Measurements from ENCODE around the gene SERINC2. TPM values are rescaled to one million over a fixed set of nuclear protein-coding genes. Genes with fewer than 3 reads are reported as not detected.

The SERINC2 gene
- total and polyA plus RNA-seq, 4 donors: 0.89 to 8.9 (median 5.5) TPM

DNA sequence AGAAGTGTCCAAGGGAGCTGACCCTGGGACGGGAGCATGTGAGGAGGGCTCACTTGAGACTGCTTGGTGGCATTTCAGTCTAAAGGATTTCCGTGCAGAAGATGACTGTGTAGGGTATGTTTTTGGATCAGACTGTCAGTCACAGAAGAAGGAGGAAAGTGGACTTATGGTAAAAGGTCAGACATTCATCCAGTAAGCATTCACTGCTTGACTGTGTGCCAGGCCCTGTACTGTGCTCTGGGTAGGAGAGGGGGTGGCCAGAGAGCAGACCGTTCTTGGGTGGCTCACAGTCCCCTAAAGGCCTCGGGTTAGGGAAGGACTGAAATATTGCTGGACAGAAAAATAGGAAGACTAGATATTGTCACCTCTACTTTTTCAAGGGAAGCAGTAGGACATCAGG lies 2.1 kb upstream of the SERINC2 start:
- Histone ChIP-seq H3K27me3 (ENCODE audit: control insufficient read depth, insufficient read depth, low read length) (peaks cover 16% of the 10 kb centered on the region), H3K4me1 (ENCODE audit: control insufficient read depth, insufficient read depth, low read length) (peaks cover 22% of the 10 kb centered on the region), H3K36me3 (ENCODE audit: control insufficient read depth, insufficient read depth, low read length) (no peaks in the 10 kb centered on the region), H3K4me3 (ENCODE audit: low read depth, low read length) (no peak overlapping the region), H3K27ac (ENCODE audit: low read depth, low read length) (no peak overlapping the region), H3K9me3 (ENCODE audit: control insufficient read depth, insufficient read depth, low read length) (no peaks in the 10 kb centered on the region)
- WGBS (ENCODE audit: insufficient coverage): 76% methylated on average over 4 of the region's 4 CpGs
- DNase-seq (ENCODE audit: low read depth in 4 of 6, low spot score in 6 of 6): no peak

DNA sequence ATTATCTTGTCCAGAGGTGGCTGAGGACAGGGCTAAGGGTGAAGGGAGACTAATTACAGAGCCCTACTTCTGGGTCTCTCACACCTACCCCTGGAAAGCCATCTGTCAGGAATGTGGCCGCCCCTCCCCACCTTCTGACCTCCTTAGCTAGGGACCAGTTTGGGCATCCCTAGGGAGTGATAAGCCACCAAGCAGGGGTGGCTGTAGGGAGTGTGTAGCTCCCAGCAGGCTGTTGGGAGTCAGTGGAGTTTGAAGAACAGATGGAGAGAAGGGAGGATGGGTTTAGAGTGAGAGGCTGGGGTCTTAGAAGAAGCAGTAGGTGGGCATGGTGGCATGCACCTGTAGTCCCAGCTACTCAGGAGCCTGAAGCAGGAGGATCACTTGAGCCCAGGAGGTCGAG lies 808 bp upstream of the SERINC2 start:
- H3K27ac ChIP-seq (ENCODE audit: low read depth, low read length): no peak overlapping the region
- H3K36me3 ChIP-seq (ENCODE audit: control insufficient read depth, insufficient read depth, low read length): no peaks in the 10 kb centered on the region
- no peak overlapping the region for H3K4me3 ChIP-seq (ENCODE audit: low read depth, low read length)
- H3K27me3 ChIP-seq (ENCODE audit: control insufficient read depth, insufficient read depth, low read length): peaks cover 16% of the 10 kb centered on the region
- 54% methylated on average over 1 of the region's 2 CpGs for WGBS (ENCODE audit: insufficient coverage)
- no peaks in the 10 kb centered on the region for H3K9me3 ChIP-seq (ENCODE audit: control insufficient read depth, insufficient read depth, low read length)
- H3K4me1 ChIP-seq (ENCODE audit: control insufficient read depth, insufficient read depth, low read length): peaks cover 22% of the 10 kb centered on the region
- peak in 1 of 6 donors; percentile 26 for DNase-seq (ENCODE audit: low read depth in 4 of 6, low spot score in 6 of 6)

DNA sequence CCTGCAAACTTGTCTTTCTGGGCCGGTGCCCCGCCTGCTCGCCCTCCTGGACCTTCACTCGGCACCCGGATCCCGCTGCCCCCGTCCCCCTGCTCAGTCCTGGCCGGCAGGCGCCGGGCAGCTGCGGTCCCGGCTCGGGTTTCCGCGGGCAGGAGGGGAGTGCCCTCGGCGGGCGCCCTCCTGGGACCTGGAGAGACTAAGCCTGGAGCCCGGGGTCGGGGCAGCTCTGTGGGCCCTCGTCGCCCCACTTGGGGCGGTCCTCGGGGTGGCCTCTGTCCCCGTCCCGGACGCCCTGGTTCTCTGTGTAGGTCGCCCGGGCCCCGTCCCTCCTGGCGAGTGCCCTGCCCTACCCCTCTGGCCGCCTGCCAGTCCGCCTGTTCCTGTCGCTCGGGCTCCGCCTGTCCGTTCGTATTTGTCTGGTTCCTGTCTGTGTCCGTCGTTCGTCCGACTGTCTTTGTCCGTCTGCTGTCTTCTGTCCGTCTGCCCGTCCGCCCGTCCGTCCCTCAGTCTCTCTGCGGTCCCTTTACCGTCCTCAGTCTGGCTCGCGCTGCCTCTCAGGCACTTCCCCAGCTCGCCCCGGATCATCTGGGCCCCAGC lies 490 bp downstream of the SERINC2 start:
- WGBS (ENCODE audit: insufficient coverage): under 1% methylated on average over 54 of the region's 54 CpGs
- peak in 2 of 6 donors; percentile 72 to 77 for DNase-seq (ENCODE audit: low read depth in 4 of 6, low spot score in 6 of 6)
- H3K9me3 ChIP-seq (ENCODE audit: control insufficient read depth, insufficient read depth, low read length): no peaks in the 10 kb centered on the region
- peaks cover 16% of the 10 kb centered on the region for H3K27me3 ChIP-seq (ENCODE audit: control insufficient read depth, insufficient read depth, low read length)
- peaks cover 22% of the 10 kb centered on the region for H3K4me1 ChIP-seq (ENCODE audit: control insufficient read depth, insufficient read depth, low read length)
- peak overlapping the region; percentile 40 for H3K27ac ChIP-seq (ENCODE audit: low read depth, low read length)
- H3K4me3 ChIP-seq (ENCODE audit: low read depth, low read length): peak overlapping the region; percentile 43
- no peaks in the 10 kb centered on the region for H3K36me3 ChIP-seq (ENCODE audit: control insufficient read depth, insufficient read depth, low read length)

DNA sequence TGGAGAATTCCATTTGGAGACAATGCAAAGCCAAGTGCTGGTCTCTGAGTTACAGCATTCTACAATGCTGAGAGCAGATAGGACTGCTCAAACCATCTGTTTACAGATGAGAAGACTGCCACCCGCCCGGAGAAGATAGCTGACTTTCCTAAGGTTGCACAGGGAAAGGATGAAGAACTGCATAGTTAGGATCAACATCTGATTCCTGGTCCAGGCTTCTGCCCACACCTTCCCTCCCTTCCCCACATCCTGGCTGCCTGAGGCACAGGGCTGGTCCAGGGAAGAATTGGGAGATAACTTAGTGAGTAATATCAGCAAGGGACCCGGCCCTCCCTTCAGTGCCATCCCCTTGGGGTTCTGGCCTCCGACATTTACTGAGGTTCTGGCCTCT lies 2.0 kb downstream of the SERINC2 start:
- no peak for DNase-seq (ENCODE audit: low read depth in 4 of 6, low spot score in 6 of 6)
- Histone ChIP-seq H3K27ac (ENCODE audit: low read depth, low read length) (no peak overlapping the region), H3K27me3 (ENCODE audit: control insufficient read depth, insufficient read depth, low read length) (peaks cover 16% of the 10 kb centered on the region), H3K4me3 (ENCODE audit: low read depth, low read length) (no peak overlapping the region), H3K36me3 (ENCODE audit: control insufficient read depth, insufficient read depth, low read length) (no peaks in the 10 kb centered on the region), H3K4me1 (ENCODE audit: control insufficient read depth, insufficient read depth, low read length) (peaks cover 22% of the 10 kb centered on the region), H3K9me3 (ENCODE audit: control insufficient read depth, insufficient read depth, low read length) (no peaks in the 10 kb centered on the region)
- WGBS (ENCODE audit: insufficient coverage): 100% methylated on average over 1 of the region's 4 CpGs

DNA sequence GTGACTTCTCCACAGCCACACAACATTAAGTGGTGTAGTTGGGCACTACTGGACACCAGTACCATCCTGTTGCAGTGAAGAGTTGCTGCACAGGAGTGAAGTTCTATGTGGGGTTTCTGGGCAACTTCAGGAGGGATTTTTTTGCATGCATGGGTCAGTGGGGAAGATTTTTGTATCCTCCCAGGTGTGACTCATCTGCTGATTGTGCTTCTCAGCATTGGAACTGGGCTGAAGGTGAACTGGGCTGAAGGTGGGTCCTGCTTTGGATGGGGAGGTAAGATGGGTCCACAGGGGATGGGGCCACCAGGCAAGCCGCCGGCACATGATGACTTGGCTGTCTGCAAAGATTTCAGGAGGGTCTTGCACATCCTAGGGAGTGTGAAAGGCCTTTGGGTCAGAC lies 2.6 kb downstream of the SERINC2 start:
- Histone ChIP-seq H3K4me3 (ENCODE audit: low read depth, low read length) (no peak overlapping the region), H3K4me1 (ENCODE audit: control insufficient read depth, insufficient read depth, low read length) (peaks cover 22% of the 10 kb centered on the region), H3K27ac (ENCODE audit: low read depth, low read length) (no peak overlapping the region), H3K9me3 (ENCODE audit: control insufficient read depth, insufficient read depth, low read length) (no peaks in the 10 kb centered on the region), H3K27me3 (ENCODE audit: control insufficient read depth, insufficient read depth, low read length) (peaks cover 16% of the 10 kb centered on the region), H3K36me3 (ENCODE audit: control insufficient read depth, insufficient read depth, low read length) (no peaks in the 10 kb centered on the region)
- no peak for DNase-seq (ENCODE audit: low read depth in 4 of 6, low spot score in 6 of 6)
- 97% methylated on average over 2 of the region's 2 CpGs for WGBS (ENCODE audit: insufficient coverage)

DNA sequence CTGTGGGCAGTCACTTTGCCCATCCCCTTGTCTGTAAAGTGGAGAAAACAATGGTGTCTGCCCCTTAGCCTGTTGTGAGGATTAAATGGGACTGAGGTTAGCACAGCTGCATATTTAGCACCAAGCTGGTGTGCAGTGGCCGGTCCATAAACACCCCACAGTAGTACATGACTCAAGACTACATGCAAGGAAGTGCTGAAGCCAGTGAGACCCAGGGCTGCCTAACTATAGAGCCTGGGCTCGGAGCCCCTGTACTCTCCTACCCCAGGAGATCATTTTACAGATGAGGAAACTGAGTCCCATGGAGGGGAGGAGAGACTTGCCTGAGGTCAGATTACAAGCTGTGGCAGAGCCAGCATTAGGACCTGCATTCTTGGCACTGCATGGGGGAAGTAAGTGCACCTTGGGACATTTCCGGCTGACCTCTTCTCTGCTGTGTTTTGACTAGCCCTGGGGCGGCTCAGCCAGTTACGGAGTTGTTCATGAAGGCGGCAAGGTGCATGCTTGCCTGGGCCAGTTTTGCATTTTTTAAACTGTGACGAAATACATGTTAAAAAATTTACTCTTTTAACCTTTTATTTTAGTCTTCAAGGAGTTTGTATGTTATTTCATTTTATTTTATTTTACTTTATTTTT lies 3.2 kb downstream of the SERINC2 start:
- Histone ChIP-seq H3K27ac (ENCODE audit: low read depth, low read length) (no peak overlapping the region), H3K4me3 (ENCODE audit: low read depth, low read length) (no peak overlapping the region), H3K36me3 (ENCODE audit: control insufficient read depth, insufficient read depth, low read length) (no peaks in the 10 kb centered on the region), H3K9me3 (ENCODE audit: control insufficient read depth, insufficient read depth, low read length) (no peaks in the 10 kb centered on the region), H3K4me1 (ENCODE audit: control insufficient read depth, insufficient read depth, low read length) (peaks cover 22% of the 10 kb centered on the region), H3K27me3 (ENCODE audit: control insufficient read depth, insufficient read depth, low read length) (peaks cover 16% of the 10 kb centered on the region)
- DNase-seq (ENCODE audit: low read depth in 4 of 6, low spot score in 6 of 6): no peak
- 92% methylated on average over 2 of the region's 7 CpGs for WGBS (ENCODE audit: insufficient coverage)

DNA sequence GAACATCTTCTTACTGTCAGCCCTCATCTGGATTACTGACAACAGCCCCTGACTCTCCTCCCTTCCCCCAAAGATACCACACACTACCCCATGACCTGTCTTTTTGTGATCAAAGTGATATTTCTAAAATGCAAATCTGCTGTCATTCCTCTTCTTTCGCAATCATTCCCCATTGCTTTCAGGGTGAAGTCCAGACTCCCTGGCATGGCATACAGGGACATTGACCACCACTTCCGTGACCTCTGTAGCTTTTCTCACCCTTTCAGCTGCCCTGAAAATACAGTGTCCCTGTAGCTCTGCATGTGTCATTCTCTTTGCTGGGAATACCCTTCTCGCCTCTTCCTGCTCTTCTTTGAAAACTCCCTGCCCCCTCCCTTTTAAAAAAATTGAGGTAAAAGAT lies 4.1 kb downstream of the SERINC2 start:
- 91% methylated on average over 2 of the region's 3 CpGs for WGBS (ENCODE audit: insufficient coverage)
- Histone ChIP-seq H3K4me3 (ENCODE audit: low read depth, low read length) (no peak overlapping the region), H3K9me3 (ENCODE audit: control insufficient read depth, insufficient read depth, low read length) (no peaks in the 10 kb centered on the region), H3K27ac (ENCODE audit: low read depth, low read length) (no peak overlapping the region), H3K4me1 (ENCODE audit: control insufficient read depth, insufficient read depth, low read length) (peaks cover 22% of the 10 kb centered on the region), H3K27me3 (ENCODE audit: control insufficient read depth, insufficient read depth, low read length) (peaks cover 13% of the 10 kb centered on the region), H3K36me3 (ENCODE audit: control insufficient read depth, insufficient read depth, low read length) (no peaks in the 10 kb centered on the region)
- DNase-seq (ENCODE audit: low read depth in 4 of 6, low spot score in 6 of 6): no peak

DNA sequence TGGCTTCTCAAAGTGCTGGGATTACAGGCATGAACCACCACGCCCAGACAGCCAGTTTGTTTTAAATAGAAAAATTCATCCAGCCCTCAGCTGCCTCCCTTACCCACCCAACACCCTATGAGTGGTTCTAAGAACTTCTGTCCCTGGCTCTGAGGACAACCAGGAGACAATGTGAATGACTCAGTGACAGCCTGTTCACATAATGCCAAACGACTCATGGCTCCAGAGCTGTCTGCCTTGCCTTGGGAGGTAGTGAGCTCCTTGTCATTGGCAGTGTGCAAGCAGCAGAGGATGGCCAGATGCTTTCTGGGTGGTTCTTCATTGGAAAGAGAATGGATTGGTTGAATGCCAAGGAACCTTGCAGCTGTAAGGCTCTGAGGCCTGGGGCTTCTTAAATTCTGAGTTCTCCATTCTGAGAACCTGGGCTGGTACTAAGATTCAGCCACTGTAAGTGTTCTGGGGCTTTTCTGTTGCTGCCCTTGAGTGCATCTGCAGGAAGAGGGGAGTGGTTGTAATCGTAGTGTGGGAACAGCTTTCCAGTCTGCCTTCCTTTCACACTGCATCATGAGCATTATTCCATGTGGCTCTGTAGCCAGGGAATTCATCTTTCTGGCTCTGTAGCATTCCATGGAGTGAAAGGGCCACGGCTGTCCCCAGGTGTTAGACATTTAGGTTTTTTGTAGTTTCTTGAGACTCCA lies 5.8 kb downstream of the SERINC2 start:
- WGBS (ENCODE audit: insufficient coverage): 89% methylated on average over 2 of the region's 4 CpGs
- Histone ChIP-seq H3K9me3 (ENCODE audit: control insufficient read depth, insufficient read depth, low read length) (no peaks in the 10 kb centered on the region), H3K4me3 (ENCODE audit: low read depth, low read length) (no peak overlapping the region), H3K27ac (ENCODE audit: low read depth, low read length) (no peak overlapping the region), H3K4me1 (ENCODE audit: control insufficient read depth, insufficient read depth, low read length) (peaks cover 10% of the 10 kb centered on the region), H3K36me3 (ENCODE audit: control insufficient read depth, insufficient read depth, low read length) (no peaks in the 10 kb centered on the region), H3K27me3 (ENCODE audit: control insufficient read depth, insufficient read depth, low read length) (peaks cover 2% of the 10 kb centered on the region)
- DNase-seq (ENCODE audit: low read depth in 4 of 6, low spot score in 6 of 6): no peak

DNA sequence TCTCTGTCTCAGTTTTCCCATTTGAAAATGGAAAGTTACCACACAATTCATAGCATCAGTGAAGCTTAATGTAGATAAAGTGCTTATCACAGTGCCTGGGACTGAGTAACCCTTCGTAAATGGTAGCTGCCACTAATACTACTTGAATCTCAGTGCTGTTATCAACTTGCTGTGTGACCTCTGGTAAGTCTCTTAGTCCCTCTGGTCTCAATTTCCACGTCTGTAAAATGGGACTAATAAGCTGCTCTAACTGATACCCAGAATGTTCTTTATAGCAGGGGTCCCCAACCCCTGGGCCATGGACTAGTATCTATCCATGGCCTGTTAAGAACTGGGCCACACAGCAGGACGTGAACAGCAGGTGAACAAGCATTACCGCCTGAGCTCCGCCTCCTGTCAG lies 7.7 kb downstream of the SERINC2 start:
- no peak overlapping the region for H3K27ac ChIP-seq (ENCODE audit: low read depth, low read length)
- 83% methylated on average over 4 of the region's 5 CpGs for WGBS (ENCODE audit: insufficient coverage)

More for the DNA sequence above, 7.7 kb downstream of the SERINC2 start:
- H3K27me3 ChIP-seq (ENCODE audit: control insufficient read depth, insufficient read depth, low read length): no peaks in the 10 kb centered on the region
- no peak overlapping the region for H3K4me3 ChIP-seq (ENCODE audit: low read depth, low read length)
- no peak for DNase-seq (ENCODE audit: low read depth in 4 of 6, low spot score in 6 of 6)
- no peaks in the 10 kb centered on the region for H3K4me1 ChIP-seq (ENCODE audit: control insufficient read depth, insufficient read depth, low read length)
- no peaks in the 10 kb centered on the region for H3K36me3 ChIP-seq (ENCODE audit: control insufficient read depth, insufficient read depth, low read length)
- H3K9me3 ChIP-seq (ENCODE audit: control insufficient read depth, insufficient read depth, low read length): no peaks in the 10 kb centered on the region
